ENCODE data around the gene CERK. TPM values are rescaled to one million over a fixed set of nuclear protein-coding genes. Genes with fewer than 3 reads are reported as not detected.

The CERK gene
- total RNA-seq, 1 donor from 2014 or later: 145 TPM

DNA sequence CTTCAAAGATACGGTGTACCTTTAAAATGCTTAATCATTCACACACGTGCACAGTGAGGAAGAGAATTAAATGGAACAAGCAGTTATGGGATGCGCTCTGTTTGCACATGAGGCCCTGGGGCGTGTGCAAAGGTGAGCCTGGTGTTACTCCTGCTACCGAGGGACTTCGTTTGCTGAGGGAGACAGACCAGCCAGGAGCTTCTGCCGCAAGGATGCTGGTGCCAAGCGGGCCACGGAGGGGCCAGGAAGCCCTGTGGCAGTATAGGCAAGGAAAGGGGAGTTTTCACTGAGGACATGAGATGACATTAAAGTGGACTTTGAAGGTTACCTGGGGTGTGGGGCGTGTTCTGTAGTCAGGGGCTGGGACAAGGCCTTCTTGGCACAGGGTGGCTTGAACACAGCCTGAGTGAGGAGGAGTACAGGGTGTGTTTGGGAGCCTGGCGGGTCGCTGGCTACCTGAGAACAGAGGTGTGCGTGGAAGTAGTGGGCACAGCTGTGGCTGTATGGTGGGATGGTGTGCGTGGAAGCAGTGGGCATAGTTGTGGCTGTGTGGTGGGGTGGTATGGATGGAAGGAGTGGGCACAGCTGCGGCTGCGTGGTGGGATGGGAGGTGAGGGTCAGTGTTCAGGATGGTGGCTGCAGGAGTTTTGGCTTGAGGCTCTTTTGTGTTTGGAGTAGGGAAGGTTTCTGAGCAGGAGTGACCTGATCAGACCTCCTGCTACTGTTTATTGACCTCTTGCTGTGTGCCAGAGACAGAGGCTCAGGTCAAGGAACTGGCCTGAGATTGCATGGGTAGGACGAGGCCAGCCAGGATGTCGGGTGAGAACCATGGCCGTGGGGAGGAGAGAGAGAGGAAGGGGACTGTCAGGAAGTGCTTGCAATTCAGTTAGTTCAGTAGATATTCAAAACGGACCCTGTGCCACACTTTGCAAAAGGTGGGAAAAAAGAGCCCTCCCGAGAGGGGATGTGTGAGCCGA lies 38.1 kb upstream of the CERK start:
- Mint-ChIP-seq H3K36me3 (ENCODE audit: unreplicated experiment) (no peaks in the 10 kb centered on the region), H3K9me3 (ENCODE audit: unreplicated experiment) (peaks cover 3% of the 10 kb centered on the region), H3K27me3 (ENCODE audit: unreplicated experiment) (peaks cover 2% of the 10 kb centered on the region), H3K4me1 (ENCODE audit: low read depth, unreplicated experiment) (peaks cover 20% of the 10 kb centered on the region), H3K4me3 (ENCODE audit: unreplicated experiment) (peak overlapping the region; percentile 31), H3K27ac (ENCODE audit: unreplicated experiment) (no peak overlapping the region)
- DNase-seq: no peak
- TF ChIP-seq, protein P1, sequence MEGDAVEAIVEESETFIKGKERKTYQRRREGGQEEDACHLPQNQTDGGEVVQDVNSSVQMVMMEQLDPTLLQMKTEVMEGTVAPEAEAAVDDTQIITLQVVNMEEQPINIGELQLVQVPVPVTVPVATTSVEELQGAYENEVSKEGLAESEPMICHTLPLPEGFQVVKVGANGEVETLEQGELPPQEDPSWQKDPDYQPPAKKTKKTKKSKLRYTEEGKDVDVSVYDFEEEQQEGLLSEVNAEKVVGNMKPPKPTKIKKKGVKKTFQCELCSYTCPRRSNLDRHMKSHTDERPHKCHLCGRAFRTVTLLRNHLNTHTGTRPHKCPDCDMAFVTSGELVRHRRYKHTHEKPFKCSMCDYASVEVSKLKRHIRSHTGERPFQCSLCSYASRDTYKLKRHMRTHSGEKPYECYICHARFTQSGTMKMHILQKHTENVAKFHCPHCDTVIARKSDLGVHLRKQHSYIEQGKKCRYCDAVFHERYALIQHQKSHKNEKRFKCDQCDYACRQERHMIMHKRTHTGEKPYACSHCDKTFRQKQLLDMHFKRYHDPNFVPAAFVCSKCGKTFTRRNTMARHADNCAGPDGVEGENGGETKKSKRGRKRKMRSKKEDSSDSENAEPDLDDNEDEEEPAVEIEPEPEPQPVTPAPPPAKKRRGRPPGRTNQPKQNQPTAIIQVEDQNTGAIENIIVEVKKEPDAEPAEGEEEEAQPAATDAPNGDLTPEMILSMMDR (IDR thresholded peaks at IDR 0.05; ENCODE audit: partially characterized antibody, unreplicated experiment): no peak

DNA sequence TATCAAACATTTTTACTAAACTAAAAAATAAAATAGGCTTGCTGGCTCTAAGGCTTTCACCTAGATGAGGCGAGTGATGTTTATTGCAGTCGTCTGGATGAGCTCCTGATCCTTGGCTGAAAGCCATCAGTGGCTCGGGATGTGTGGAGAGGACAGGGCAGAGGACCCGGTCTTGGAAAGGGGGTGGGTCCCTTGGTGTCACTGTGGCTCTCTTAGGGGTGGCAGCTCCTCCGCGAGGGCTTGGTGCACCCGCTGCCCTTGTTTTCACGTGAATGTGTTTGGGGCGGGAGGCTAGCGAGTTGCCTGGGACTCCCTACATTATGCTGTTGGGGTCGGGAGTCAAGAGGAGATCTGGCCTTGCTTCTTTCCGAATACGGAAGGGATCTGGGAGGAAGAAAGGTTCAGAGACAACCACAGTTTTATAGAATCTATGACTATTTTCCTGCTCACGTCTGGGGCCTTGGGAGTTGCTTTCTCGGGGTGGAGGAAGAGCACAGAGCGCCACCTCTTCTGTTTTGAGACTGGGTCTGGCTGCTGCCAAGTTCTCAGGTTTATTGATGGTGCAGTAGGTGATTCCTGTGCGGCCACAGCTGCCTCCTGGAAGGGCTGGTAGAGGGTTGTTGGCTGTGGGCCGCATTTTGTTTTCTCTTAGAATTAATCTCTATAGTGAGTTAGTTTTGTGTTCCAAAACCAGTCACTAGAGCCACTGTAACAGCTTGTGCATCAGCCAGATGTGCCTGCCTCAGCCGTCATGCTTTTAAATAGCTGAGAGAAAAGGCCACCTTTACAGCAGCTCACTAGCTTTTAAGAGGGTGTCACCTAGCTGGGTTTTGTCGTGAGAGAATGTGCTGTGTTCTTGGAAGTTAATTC lies 37.2 kb upstream of the CERK start:
- Mint-ChIP-seq H3K4me3 (ENCODE audit: unreplicated experiment) (no peak overlapping the region), H3K27me3 (ENCODE audit: unreplicated experiment) (peaks cover 2% of the 10 kb centered on the region), H3K36me3 (ENCODE audit: unreplicated experiment) (no peaks in the 10 kb centered on the region), H3K27ac (ENCODE audit: unreplicated experiment) (no peak overlapping the region), H3K9me3 (ENCODE audit: unreplicated experiment) (peaks cover 3% of the 10 kb centered on the region), H3K4me1 (ENCODE audit: low read depth, unreplicated experiment) (peaks cover 23% of the 10 kb centered on the region)
- DNase-seq: no peak
- TF ChIP-seq, protein P1 (IDR thresholded peaks at IDR 0.05; ENCODE audit: partially characterized antibody, unreplicated experiment): no peak

DNA sequence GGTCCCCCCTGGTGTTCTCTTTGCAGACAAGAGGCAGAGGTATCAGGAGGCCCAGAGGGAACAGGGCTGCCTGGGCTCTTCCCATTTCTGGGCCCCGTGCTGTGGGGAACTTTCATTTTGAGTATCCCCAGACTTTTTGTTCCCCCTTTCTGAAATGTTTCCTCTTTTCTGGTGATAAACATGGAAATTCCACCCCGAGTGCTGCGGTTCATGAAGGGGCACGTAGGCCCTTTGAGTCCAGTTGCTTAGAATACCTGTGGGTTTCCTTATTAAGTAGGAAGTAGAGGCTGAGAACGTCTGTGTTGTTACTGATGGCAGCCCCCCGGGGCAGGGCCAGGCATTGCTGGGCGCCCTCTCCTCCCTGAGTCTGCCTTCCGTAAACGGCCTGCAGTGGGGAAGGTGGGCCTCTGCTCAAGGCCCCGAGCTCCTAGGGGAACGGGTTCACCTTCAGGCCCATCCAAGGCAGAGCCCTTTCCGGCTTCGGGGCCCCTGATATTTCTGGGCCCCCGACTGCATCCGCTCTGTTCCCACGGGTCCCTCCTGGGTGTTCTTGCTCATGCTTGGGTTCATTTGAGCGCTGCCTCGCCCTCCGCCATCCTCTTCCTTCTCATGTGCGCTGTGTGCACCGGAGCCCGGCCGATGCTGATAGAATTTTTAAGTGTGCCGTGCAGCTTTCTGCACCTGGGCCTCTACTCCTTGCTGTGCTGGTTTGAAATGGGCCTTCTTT lies 36.4 kb upstream of the CERK start:
- TF ChIP-seq, protein P1 (IDR thresholded peaks at IDR 0.05; ENCODE audit: partially characterized antibody, unreplicated experiment): no peak
- no peaks in the 10 kb centered on the region for H3K36me3 Mint-ChIP-seq (ENCODE audit: unreplicated experiment)
- no peak overlapping the region for H3K4me3 Mint-ChIP-seq (ENCODE audit: unreplicated experiment)
- peaks cover 2% of the 10 kb centered on the region for H3K27me3 Mint-ChIP-seq (ENCODE audit: unreplicated experiment)
- peaks cover 3% of the 10 kb centered on the region for H3K9me3 Mint-ChIP-seq (ENCODE audit: unreplicated experiment)
- H3K4me1 Mint-ChIP-seq (ENCODE audit: low read depth, unreplicated experiment): peaks cover 28% of the 10 kb centered on the region
- DNase-seq: no peak
- H3K27ac Mint-ChIP-seq (ENCODE audit: unreplicated experiment): no peak overlapping the region

DNA sequence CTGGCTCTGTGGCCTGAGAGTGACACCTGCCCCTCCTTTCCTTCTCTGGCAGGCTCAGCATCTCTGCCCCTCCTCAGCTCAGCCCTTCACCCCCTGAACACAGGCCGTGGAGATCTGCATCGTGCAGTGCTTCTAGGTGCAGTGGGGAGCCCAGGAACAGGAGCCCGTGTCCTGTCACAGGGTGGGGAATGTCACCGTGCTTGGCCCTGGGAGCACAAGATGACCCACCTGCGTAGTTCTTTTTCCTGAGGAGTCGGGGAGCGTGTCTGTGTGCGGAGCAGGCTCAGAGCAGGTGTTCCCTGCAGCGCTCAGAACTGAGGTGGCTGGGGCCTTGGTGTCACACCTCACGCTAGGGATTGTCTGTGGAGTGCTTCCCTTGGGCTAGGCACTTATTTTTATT lies 35.0 kb upstream of the CERK start:
- Mint-ChIP-seq H3K27me3 (ENCODE audit: unreplicated experiment) (peaks cover 2% of the 10 kb centered on the region), H3K27ac (ENCODE audit: unreplicated experiment) (no peak overlapping the region), H3K36me3 (ENCODE audit: unreplicated experiment) (no peaks in the 10 kb centered on the region), H3K4me1 (ENCODE audit: low read depth, unreplicated experiment) (peaks cover 34% of the 10 kb centered on the region), H3K9me3 (ENCODE audit: unreplicated experiment) (peaks cover 3% of the 10 kb centered on the region), H3K4me3 (ENCODE audit: unreplicated experiment) (no peak overlapping the region)
- TF ChIP-seq, protein P1 (IDR thresholded peaks at IDR 0.05; ENCODE audit: partially characterized antibody, unreplicated experiment): no peak
- DNase-seq: no peak

Data from glutamatergic neuron (in vitro differentiated cells).